K562 (cell line): ENCODE data around the gene SGTB. TPM values are rescaled to one million over a fixed set of nuclear protein-coding genes. Genes with fewer than 3 reads are reported as not detected.

ENCODE experiments used
- ATAC-seq: fragments of 200-7000 bp; cut with Tn5 transposase; 3 replicates; pipeline ENCODE4 v1.9.1; 2020; ENCODE audit warnings: moderate library complexity
- BruUV-seq: library from RNA; stranded (reverse); fragments of 400-500 nt; replicated peaks from 2 replicates; lab custom pipeline; 2021; lab: Mats Ljungman, UMichigan
- CTCF ChIA-PET: fragments of 300-600 bp; formaldehyde crosslinking; extraction: SDS; loops from one replicate; lab custom pipeline; 2021; ENCODE audit warnings: low intra/inter-chr PET ratio; lab: Yijun Ruan, JAX
- POLR2A ChIA-PET: fragments of 300-600, 350-650 bp; sonication (Branson Sonifier 250); formaldehyde crosslinking; extraction: SDS; loops from one replicate; lab custom pipeline; 2021; ENCODE audit warnings: antibody characterized with exemption, inconsistent platforms; lab: Yijun Ruan, JAX
- DNase-seq, 4 experiments: peaks; one replicate each; pipeline versions ENCODE4 v3.0.0 to v3.0.0-alpha.2; 2011 to 2018; ENCODE audit warnings: low spot score in 3 of 4, mixed read lengths in 3 of 4; ENCODE audit errors: extremely low read depth in 1 of 4
- FAIRE-seq: peaks from 2 replicates; lab custom pipeline; 2011; peaks lifted over from hg19 to GRCh38; lab: Jason Lieb, UNC
- H2AFZ ChIP-seq: 2 replicates; pipeline ENCODE4 v1.6.0; 2011; ENCODE audit warnings: low read depth, low read length, control low read depth, inconsistent platforms
- H3K27ac ChIP-seq: fragments of 200-600 bp; 3 replicates; pipeline ENCODE4 v1.8.0; 2011; ENCODE audit warnings: low read depth, mild to moderate bottlenecking, control low read depth, inconsistent platforms, low read length, moderate library complexity, mixed read lengths; ENCODE audit errors: extremely low read depth
- H3K27me3 ChIP-seq, 2 experiments: fragments of 300-600 bp in 1 of 2; 2 replicates in 1 of 2; 3 replicates in 1 of 2; pipeline versions ENCODE4 v1.6.0 to v1.8.0; 2011; ENCODE audit warnings: inconsistent platforms in 2 of 2, low read length in 2 of 2, mild to moderate bottlenecking in 1 of 2, mixed read lengths in 1 of 2, moderate library complexity in 1 of 2; ENCODE audit not compliant: control insufficient read depth in 2 of 2, insufficient read depth in 2 of 2
- H3K36me3 ChIP-seq: fragments of 300-600 bp; 3 replicates; pipeline ENCODE4 v1.8.0; 2011; ENCODE audit warnings: mild to moderate bottlenecking, low read length, inconsistent platforms; ENCODE audit not compliant: control insufficient read depth, insufficient read depth
- H3K4me1 ChIP-seq, 2 experiments: fragments of 200-600 bp in 1 of 2; replicated peaks in 1 of 2; 2 replicates in 1 of 2; 3 replicates in 1 of 2; pipeline versions ENCODE4 v1.5.1 to v1.8.0; 2011; ENCODE audit warnings: inconsistent platforms in 2 of 2, low read length in 2 of 2, mild to moderate bottlenecking in 1 of 2, mixed read lengths in 1 of 2, moderate library complexity in 1 of 2; ENCODE audit not compliant: control insufficient read depth in 2 of 2, insufficient read depth in 2 of 2
- H3K4me2 ChIP-seq: 2 replicates; pipeline ENCODE4 v1.6.1; 2011; ENCODE audit warnings: low read length, control low read depth, inconsistent platforms, mixed read lengths; ENCODE audit not compliant: insufficient read depth
- H3K4me3 ChIP-seq: fragments of 200-600 bp; sonication (generic), shearing (Covaris generic); 2 replicates; pipeline ENCODE4 v1.5.1; 2016; ENCODE audit warnings: control low read depth, inconsistent platforms
- H3K79me2 ChIP-seq: fragments of 200-600 bp; 3 replicates; pipeline ENCODE4 v1.8.0; 2011; ENCODE audit warnings: low read length, inconsistent platforms; ENCODE audit not compliant: control insufficient read depth, insufficient read depth
- H3K9ac ChIP-seq, 2 experiments: 2 replicates each; pipeline versions ENCODE4 v1.6.0 to v1.6.1; 2011; ENCODE audit warnings: low read depth in 2 of 2, low read length in 2 of 2, control low read depth in 1 of 2, inconsistent platforms in 1 of 2, mild to moderate bottlenecking in 1 of 2, mixed read lengths in 1 of 2; ENCODE audit not compliant: insufficient read depth in 1 of 2
- H3K9me1 ChIP-seq: one replicate; pipeline ENCODE4 v1.6.0; 2011; ENCODE audit warnings: inconsistent platforms, mild to moderate bottlenecking, low read length, moderate library complexity; ENCODE audit not compliant: control insufficient read depth, insufficient read depth
- H3K9me3 ChIP-seq: replicated peaks from 2 replicates; pipeline ENCODE4 v1.5.1; 2011; ENCODE audit warnings: low read depth, low read length, inconsistent platforms; ENCODE audit not compliant: control insufficient read depth, insufficient read depth
- H4K20me1 ChIP-seq: replicated peaks from 2 replicates; pipeline ENCODE4 v1.6.1; 2011; ENCODE audit warnings: low read length, inconsistent platforms, mixed read lengths; ENCODE audit not compliant: control insufficient read depth, insufficient read depth
- ATF3 ChIP-seq, 2 experiments: fragments of 450-650 bp in 1 of 2; sonication (generic) in 1 of 2; formaldehyde crosslinking in 1 of 2; IDR thresholded peaks in 1 of 2; conservative IDR thresholded peaks in 1 of 2; 2 replicates each; pipeline versions ENCODE4 v1.6.1 to v1.8.1; 2016 to 2023; ENCODE audit warnings: mild to moderate bottlenecking in 2 of 2, moderate library complexity in 2 of 2, inconsistent platforms in 1 of 2, missing genetic modification reagents in 1 of 2
- CTBP1 ChIP-seq: fragments of 450-650 bp; IDR thresholded peaks from 2 replicates; pipeline ENCODE4 v1.6.1; 2016; ENCODE audit warnings: borderline replicate concordance
- KAT8 ChIP-seq: fragments of 450-650 bp; IDR thresholded peaks from 2 replicates; pipeline ENCODE4 v1.6.1; 2016; ENCODE audit warnings: low read depth, mild to moderate bottlenecking
- L3MBTL2 ChIP-seq: fragments of 450-650 bp; IDR thresholded peaks from 2 replicates; pipeline ENCODE4 v1.6.1; 2016; ENCODE audit warnings: mild to moderate bottlenecking, moderate library complexity
- NR3C1 ChIP-seq: sonication (generic); formaldehyde crosslinking; IDR thresholded peaks from 2 replicates; pipeline ENCODE4 v1.8.1; 2022; ENCODE audit warnings: missing genetic modification reagents
- SNRNP70 ChIP-seq: fragments of 200-400 bp; formaldehyde crosslinking; optimal IDR thresholded peaks from 2 replicates; pipeline ENCODE3; 2017; ENCODE audit warnings: low read depth, low read length
- TEAD4 ChIP-seq, 2 experiments: sonication (generic) in 1 of 2; formaldehyde crosslinking in 1 of 2; IDR thresholded peaks; 2 replicates each; pipeline versions ENCODE4 v1.6.1 to v1.8.0; 2012 to 2022; ENCODE audit warnings: borderline replicate concordance in 1 of 2, inconsistent platforms in 1 of 2, low read length in 1 of 2, mild to moderate bottlenecking in 1 of 2, missing genetic modification reagents in 1 of 2
- U2AF2 ChIP-seq: fragments of 200-400 bp; formaldehyde crosslinking; optimal IDR thresholded peaks from 2 replicates; pipeline ENCODE3; 2017; ENCODE audit warnings: low read depth, mild to moderate bottlenecking, low read length
- ZBTB34 ChIP-seq: fragments of 250-450 bp; sonication (Bioruptor Pico); IDR thresholded peaks from 2 replicates; pipeline ENCODE4 v1.8.0; 2021; ENCODE audit warnings: mild to moderate bottlenecking, moderate library complexity
- ZNF696 ChIP-seq: fragments of 250-450 bp; sonication (Bioruptor Pico); conservative IDR thresholded peaks from 2 replicates; pipeline ENCODE4 v1.4.0; 2020; ENCODE audit warnings: mild to moderate bottlenecking, moderate library complexity
- ZNF740 ChIP-seq, 3 experiments: fragments of 200-800 bp in 1 of 3; sonication (Bioruptor generic) in 1 of 3; sonication (generic) in 1 of 3; formaldehyde crosslinking in 1 of 3; IDR thresholded peaks; 2 replicates each; pipeline versions ENCODE4 v1.6.1 to v1.8.0; 2016 to 2022; ENCODE audit warnings: mild to moderate bottlenecking in 2 of 3, missing compliant biosample characterization in 2 of 3, missing genetic modification characterization in 2 of 3, missing genetic modification reagents in 1 of 3
- ZNF764 ChIP-seq: fragments of 250-450 bp; sonication (Bioruptor Pico); IDR thresholded peaks from 2 replicates; pipeline ENCODE4 v1.4.0; 2020; ENCODE audit warnings: low read depth, mild to moderate bottlenecking, moderate library complexity
- WGBS: fragments of 100-300 bp; shearing (Covaris generic); methylation state at CpG from one replicate; pipeline ENCODE4 v1.1.6; 2016; ENCODE audit warnings: low coverage, mixed read lengths; ENCODE audit not compliant: insufficient coverage; ENCODE audit errors: missing lambda C conversion rate; 5-methylcytosine and 5-hydroxymethylcytosine counted together
- in situ Hi-C: fragments of 300-500 bp; cut with MboI; formaldehyde crosslinking; loops from 4 replicates; pipeline ENCODE4 v1.15.0; 2018; ENCODE audit warnings: inconsistent platforms, mixed read lengths
- intact Hi-C: fragments of 100-400 bp; cut with micrococcal nuclease; formaldehyde crosslinking; loops from 2 replicates; pipeline ENCODE4 v1.14.2; 2022
- polyA plus RNA-seq, 8 experiments: library from polyadenylated mRNA; depleted of rRNA in 4 of 8; stranded (reverse) in 5 of 8; unstranded in 3 of 8; fragments of >200 nt; fragmentation: Nextera tagmentation in 2 of 8; fragmentation: Illumina TruSeq in 1 of 8; extraction: Ambion mirVana in 2 of 8; extraction: Trizol in 1 of 8; gene quantifications; 2 replicates each; pipeline versions ENCODE4 v1.2.1 to v1.2.3, GENCODE V29; 2011 to 2014; ENCODE audit warnings: inconsistent platforms in 1 of 8, missing spikeins in 1 of 8
- total RNA-seq, 7 experiments: library from RNA; depleted of rRNA in 6 of 7; stranded (reverse); fragments of >200 nt in 6 of 7; fragmentation: Illumina TruSeq in 2 of 7; extraction: Trizol in 2 of 7; gene quantifications; 2 replicates each; pipeline versions ENCODE4 v1.2.1 to v1.2.3, GENCODE V29; 2011 to 2021; ENCODE audit warnings: low replicate concordance in 1 of 7
- TF ChIP-seq, protein P1 (sequence below): fragments of 450-650 bp; formaldehyde crosslinking; IDR thresholded peaks from 2 replicates; pipeline ENCODE4 v1.4.0; 2020; ENCODE audit warnings: mild to moderate bottlenecking, moderate library complexity
- TF ChIP-seq, protein P2 (sequence below): fragments of 450-650 bp; formaldehyde crosslinking; IDR thresholded peaks from 2 replicates; pipeline ENCODE4 v1.4.0; 2022; ENCODE audit warnings: missing genetic modification characterization

Gene SGTB
- total and polyA plus RNA-seq, 9 of the 15 experiments (the other 6 are each of a cell fraction or from before 2014, with no cell fraction given): 1.3 to 8.4 (median 4.8) TPM

GRCh38 chr5:65625743-65626142 lies 96.2 kb downstream of the SGTB start:
- no peaks in the 10 kb centered on the region for H3K27me3 ChIP-seq
- peak overlapping the region; percentile 95 for H3K4me2 ChIP-seq
- CTCF ChIA-PET: no interaction called here
- WGBS: 4% methylated on average over 6 of the region's 6 CpGs
- intact Hi-C loops: loop anchor here (2.0 to 10.0 kb wide), 2 partner anchors 99 to 299 kb away; partner anchors contain the start of gene ERBIN
- no peaks in the 10 kb centered on the region for H3K9me3 ChIP-seq
- H3K9me1 ChIP-seq: no peaks in the 10 kb centered on the region
- POLR2A ChIA-PET: interaction anchor here (0.6 to 1.5 kb wide), 3 partner anchors 17 to 95 kb away, joined by 3 to 5 read pairs (median 4); no protein-coding TSS in a partner anchor
- H2AFZ ChIP-seq: peak overlapping the region; percentile 100
- peaks cover 6 to 14% of the 10 kb centered on the region in 2 experiments for H3K4me1 ChIP-seq
- no TSS peak for BruUV-seq
- H3K36me3 ChIP-seq: peaks cover 20% of the 10 kb centered on the region
- ATAC-seq: no peak
- in situ Hi-C loops: no loop called here
- no peak for FAIRE-seq
- H3K27ac ChIP-seq: peak overlapping the region; percentile 84
- H3K9ac ChIP-seq: peak overlapping the region in 1 of 2 experiments; percentile 91; a peak in 3 of 4 replicates
- no peaks in the 10 kb centered on the region; the same call in 1 of the 2 replicates for H4K20me1 ChIP-seq
- peak overlapping the region; percentile 59 for H3K4me3 ChIP-seq
- H3K79me2 ChIP-seq: peaks cover 81% of the 10 kb centered on the region
- DNase-seq: peak; percentile 8 to 31 (median 10)
- TF ChIP-seq ZNF764 (CRISPR knock-in tag) (no peak), ZNF696 (CRISPR knock-in tag) (no peak), TEAD4 (IDR thresholded peaks at IDR 0.05; ENCODE audit: low read length) (peak; percentile 45; the same call in 1 of the 2 replicates), TEAD4 (CRISPR knock-in tag; IDR thresholded peaks at IDR 0.05; ENCODE audit: borderline replicate concordance) (no peak), ATF3 (IDR thresholded peaks at IDR 0.05) (peak; percentile 34; the same call in 1 of the 2 replicates), ATF3 (CRISPR knock-in tag; conservative IDR thresholded peaks at IDR 0.05) (no peak), U2AF2 (no peak), ZBTB34 (CRISPR knock-in tag) (no peak), L3MBTL2 (no peak), CTBP1 (no peak), KAT8 (0 out of 2 replicates have a peak, but pooled peaks have one; percentile 64), ZNF740 (CRISPR knock-in tag; IDR thresholded peaks at IDR 0.05) (no peak), ZNF740 (tag; IDR thresholded peaks at IDR 0.05) (no peak), SNRNP70 (no peak), NR3C1 (CRISPR knock-in tag) (no peak)
- TF ChIP-seq, protein P1, sequence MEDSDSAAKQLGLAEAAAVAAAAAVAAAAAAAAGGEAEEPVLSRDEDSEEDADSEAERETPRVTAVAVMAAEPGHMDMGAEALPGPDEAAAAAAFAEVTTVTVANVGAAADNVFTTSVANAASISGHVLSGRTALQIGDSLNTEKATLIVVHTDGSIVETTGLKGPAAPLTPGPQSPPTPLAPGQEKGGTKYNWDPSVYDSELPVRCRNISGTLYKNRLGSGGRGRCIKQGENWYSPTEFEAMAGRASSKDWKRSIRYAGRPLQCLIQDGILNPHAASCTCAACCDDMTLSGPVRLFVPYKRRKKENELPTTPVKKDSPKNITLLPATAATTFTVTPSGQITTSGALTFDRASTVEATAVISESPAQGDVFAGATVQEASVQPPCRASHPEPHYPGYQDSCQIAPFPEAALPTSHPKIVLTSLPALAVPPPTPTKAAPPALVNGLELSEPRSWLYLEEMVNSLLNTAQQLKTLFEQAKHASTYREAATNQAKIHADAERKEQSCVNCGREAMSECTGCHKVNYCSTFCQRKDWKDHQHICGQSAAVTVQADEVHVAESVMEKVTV (CRISPR knock-in tag): 0 out of 2 replicates have a peak, but pooled peaks have one; percentile 8
- TF ChIP-seq, protein P2, sequence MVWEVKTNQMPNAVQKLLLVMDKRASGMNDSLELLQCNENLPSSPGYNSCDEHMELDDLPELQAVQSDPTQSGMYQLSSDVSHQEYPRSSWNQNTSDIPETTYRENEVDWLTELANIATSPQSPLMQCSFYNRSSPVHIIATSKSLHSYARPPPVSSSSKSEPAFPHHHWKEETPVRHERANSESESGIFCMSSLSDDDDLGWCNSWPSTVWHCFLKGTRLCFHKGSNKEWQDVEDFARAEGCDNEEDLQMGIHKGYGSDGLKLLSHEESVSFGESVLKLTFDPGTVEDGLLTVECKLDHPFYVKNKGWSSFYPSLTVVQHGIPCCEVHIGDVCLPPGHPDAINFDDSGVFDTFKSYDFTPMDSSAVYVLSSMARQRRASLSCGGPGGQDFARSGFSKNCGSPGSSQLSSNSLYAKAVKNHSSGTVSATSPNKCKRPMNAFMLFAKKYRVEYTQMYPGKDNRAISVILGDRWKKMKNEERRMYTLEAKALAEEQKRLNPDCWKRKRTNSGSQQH (CRISPR knock-in tag): no peak
